ENCODE measurements around the gene CECR2.
"Not testable (repeated sequence)": the region's sequence is repeated elsewhere in the genome, so short reads cannot be mapped to it uniquely, and the experiment has no call there.

The CECR2 gene

DNA sequence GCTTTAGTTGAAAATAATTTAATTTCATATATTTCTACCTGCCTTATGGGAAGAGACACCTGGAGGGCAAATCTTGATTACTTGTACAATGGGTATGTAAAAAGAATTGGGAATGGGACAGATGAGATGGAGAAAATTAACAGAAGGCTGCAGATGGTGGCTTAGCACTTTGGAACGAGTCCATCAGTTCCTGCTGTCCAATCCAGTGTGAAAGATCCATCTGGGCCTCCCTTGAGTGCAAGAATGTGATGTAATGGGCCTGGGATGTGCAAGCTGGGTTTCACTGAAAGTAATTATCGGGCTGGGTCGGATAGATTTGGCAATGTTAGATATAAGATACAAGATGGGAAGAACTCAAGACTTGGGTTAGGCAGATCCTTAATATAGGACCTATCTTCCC is 42.0 kb downstream of the CECR2 start:
- CTCF ChIA-PET: no interaction called here
- WGBS (ENCODE audit: insufficient coverage): 60% methylated on average over 2 of the region's 3 CpGs
- Histone ChIP-seq H3K36me3 (ENCODE audit: control insufficient read depth in 4 of 4, insufficient read depth in 4 of 4, low read length in 3 of 4) (no peaks in the 10 kb centered on the region), H3K27ac (ENCODE audit: insufficient read depth in 1 of 2, low read depth in 1 of 2, low read length in 2 of 2, poor library complexity in 1 of 2, severe bottlenecking in 2 of 2) (no peak overlapping the region), H3K9me3 (ENCODE audit: control extremely low read depth in 1 of 5, control insufficient read depth in 4 of 5, insufficient read depth in 2 of 5, low read depth in 1 of 5, low read length in 4 of 5) (no peaks in the 10 kb centered on the region), H3K4me1 (ENCODE audit: control extremely low read depth in 1 of 4, control insufficient read depth in 4 of 4, insufficient read depth in 4 of 4, low read length in 3 of 4) (no peaks in the 10 kb centered on the region), H3K4me3 (ENCODE audit: control insufficient read depth in 1 of 7, extremely low read depth in 1 of 7, insufficient read depth in 4 of 7, low read depth in 2 of 7, low read length in 6 of 7) (no peak overlapping the region), H3K27me3 (replicated peaks in 2 of 5; ENCODE audit: control insufficient read depth in 4 of 5, insufficient read depth in 5 of 5, low read length in 4 of 5) (no peaks in the 10 kb centered on the region)
- POLR2A ChIA-PET: no interaction called here
- DNase-seq: no peak

GRCh38 chr22:17412232-17412631 is 43.0 kb downstream of the CECR2 start:
- H3K9me3 ChIP-seq (ENCODE audit: control extremely low read depth in 1 of 5, control insufficient read depth in 4 of 5, insufficient read depth in 2 of 5, low read depth in 1 of 5, low read length in 4 of 5): no peaks in the 10 kb centered on the region
- no peak overlapping the region for H3K4me3 ChIP-seq (ENCODE audit: control insufficient read depth in 1 of 7, extremely low read depth in 1 of 7, insufficient read depth in 4 of 7, low read depth in 2 of 7, low read length in 6 of 7)
- no peak overlapping the region for H3K27ac ChIP-seq (ENCODE audit: insufficient read depth in 1 of 2, low read depth in 1 of 2, low read length in 2 of 2, poor library complexity in 1 of 2, severe bottlenecking in 2 of 2)
- ChIA-PET POLR2A (no interaction called here), CTCF (no interaction called here)
- DNase-seq: no peak
- no peaks in the 10 kb centered on the region for H3K27me3 ChIP-seq (replicated peaks in 2 of 5; ENCODE audit: control insufficient read depth in 4 of 5, insufficient read depth in 5 of 5, low read length in 4 of 5)
- no CpG with 5 or more reads among the region's 6 CpGs for WGBS (ENCODE audit: insufficient coverage)
- no peaks in the 10 kb centered on the region for H3K4me1 ChIP-seq (ENCODE audit: control extremely low read depth in 1 of 4, control insufficient read depth in 4 of 4, insufficient read depth in 4 of 4, low read length in 3 of 4)
- H3K36me3 ChIP-seq (ENCODE audit: control insufficient read depth in 4 of 4, insufficient read depth in 4 of 4, low read length in 3 of 4): no peaks in the 10 kb centered on the region

DNA sequence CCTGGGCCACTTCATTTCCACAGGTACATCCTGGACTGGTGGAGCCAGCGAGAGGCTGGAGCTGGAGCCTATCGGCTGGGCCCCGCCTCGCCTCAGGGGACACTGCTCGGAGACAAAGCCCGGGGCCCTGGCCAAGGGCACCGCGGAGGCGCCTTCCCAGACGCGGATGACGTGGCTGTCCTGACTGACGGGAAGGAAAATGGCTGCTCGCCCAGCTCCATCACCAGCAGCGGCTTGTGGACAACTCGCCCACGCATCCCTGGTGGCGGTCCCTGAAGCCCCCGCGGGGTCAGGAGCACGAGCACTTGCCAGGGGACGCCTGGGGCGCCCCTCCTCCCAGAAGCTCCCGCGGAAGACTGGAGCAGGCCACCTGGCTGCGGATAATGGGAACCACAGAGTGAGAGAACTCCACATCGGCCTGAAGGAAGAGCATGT is 49.6 kb downstream of the CECR2 start:
- Histone ChIP-seq H3K4me3 (ENCODE audit: control insufficient read depth in 1 of 7, extremely low read depth in 1 of 7, insufficient read depth in 4 of 7, low read depth in 2 of 7, low read length in 6 of 7) (no peak overlapping the region), H3K9me3 (ENCODE audit: control extremely low read depth in 1 of 5, control insufficient read depth in 4 of 5, insufficient read depth in 2 of 5, low read depth in 1 of 5, low read length in 4 of 5) (no peaks in the 10 kb centered on the region), H3K4me1 (ENCODE audit: control extremely low read depth in 1 of 4, control insufficient read depth in 4 of 4, insufficient read depth in 4 of 4, low read length in 3 of 4) (no peaks in the 10 kb centered on the region), H3K36me3 (ENCODE audit: control insufficient read depth in 4 of 4, insufficient read depth in 4 of 4, low read length in 3 of 4) (no peaks in the 10 kb centered on the region), H3K27me3 (replicated peaks in 2 of 5; ENCODE audit: control insufficient read depth in 4 of 5, insufficient read depth in 5 of 5, low read length in 4 of 5) (no peaks in the 10 kb centered on the region), H3K27ac (ENCODE audit: insufficient read depth in 1 of 2, low read depth in 1 of 2, low read length in 2 of 2, poor library complexity in 1 of 2, severe bottlenecking in 2 of 2) (no peak overlapping the region)
- DNase-seq: no peak
- ChIA-PET POLR2A (no interaction called here), CTCF (interaction anchor here (1.0 kb wide), 1 partner anchor 8 kb away, joined by 3 read pairs; no protein-coding TSS in a partner anchor)
- 96% methylated on average over 26 of the region's 27 CpGs for WGBS (ENCODE audit: insufficient coverage)

DNA sequence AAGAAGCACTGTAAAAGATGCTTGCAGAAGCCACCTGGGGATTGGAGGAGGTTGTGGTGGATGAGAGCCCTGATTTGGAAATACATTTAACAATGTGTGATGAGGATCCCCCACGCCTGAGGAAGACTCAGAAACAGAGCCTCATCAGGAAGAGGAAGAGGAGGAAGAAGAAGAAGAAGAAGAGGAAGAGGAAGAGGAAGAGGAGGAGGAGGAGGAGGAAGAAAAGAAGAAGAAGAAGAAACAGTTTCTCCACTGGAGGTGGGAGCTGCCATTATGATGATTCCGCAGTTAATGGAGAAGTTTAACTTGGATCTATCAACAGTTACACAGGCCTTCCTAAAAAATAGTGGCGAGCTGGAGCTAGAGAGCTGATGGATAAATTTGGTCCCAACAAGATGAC is 50.1 kb downstream of the CECR2 start:
- no peak for DNase-seq
- POLR2A ChIA-PET: no interaction called here
- 100% methylated on average over 1 of the region's 3 CpGs for WGBS (ENCODE audit: insufficient coverage)

GRCh38 chr22:17422736-17423343 is 53.6 kb downstream of the CECR2 start:
- no peak overlapping the region for H3K27ac ChIP-seq (ENCODE audit: insufficient read depth in 1 of 2, low read depth in 1 of 2, low read length in 2 of 2, poor library complexity in 1 of 2, severe bottlenecking in 2 of 2)
- 100% methylated on average over 1 of the region's 5 CpGs for WGBS (ENCODE audit: insufficient coverage)
- ChIA-PET POLR2A (no interaction called here), CTCF (no interaction called here)
- no peak for DNase-seq
- H3K4me1 ChIP-seq (ENCODE audit: control extremely low read depth in 1 of 4, control insufficient read depth in 4 of 4, insufficient read depth in 4 of 4, low read length in 3 of 4): no peaks in the 10 kb centered on the region
- H3K9me3 ChIP-seq (ENCODE audit: control extremely low read depth in 1 of 5, control insufficient read depth in 4 of 5, insufficient read depth in 2 of 5, low read depth in 1 of 5, low read length in 4 of 5): no peaks in the 10 kb centered on the region
- no peak overlapping the region for H3K4me3 ChIP-seq (ENCODE audit: control insufficient read depth in 1 of 7, extremely low read depth in 1 of 7, insufficient read depth in 4 of 7, low read depth in 2 of 7, low read length in 6 of 7)
- H3K36me3 ChIP-seq (ENCODE audit: control insufficient read depth in 4 of 4, insufficient read depth in 4 of 4, low read length in 3 of 4): no peaks in the 10 kb centered on the region
- peaks cover 0 to 2% (median 0%) of the 10 kb centered on the region in 5 experiments for H3K27me3 ChIP-seq (replicated peaks in 2 of 5; ENCODE audit: control insufficient read depth in 4 of 5, insufficient read depth in 5 of 5, low read length in 4 of 5)

More for the DNA sequence above, 50.1 kb downstream of the CECR2 start:
- H3K4me1 ChIP-seq (ENCODE audit: control extremely low read depth in 1 of 4, control insufficient read depth in 4 of 4, insufficient read depth in 4 of 4, low read length in 3 of 4): no peaks in the 10 kb centered on the region
- no peak overlapping the region for H3K27ac ChIP-seq (ENCODE audit: insufficient read depth in 1 of 2, low read depth in 1 of 2, low read length in 2 of 2, poor library complexity in 1 of 2, severe bottlenecking in 2 of 2)
- CTCF ChIA-PET: interaction anchor here (0.8 kb wide), 1 partner anchor 247 kb away, joined by 3 read pairs; no protein-coding TSS in a partner anchor
- no peaks in the 10 kb centered on the region for H3K36me3 ChIP-seq (ENCODE audit: control insufficient read depth in 4 of 4, insufficient read depth in 4 of 4, low read length in 3 of 4)
- H3K27me3 ChIP-seq (replicated peaks in 2 of 5; ENCODE audit: control insufficient read depth in 4 of 5, insufficient read depth in 5 of 5, low read length in 4 of 5): peaks cover 0 to 2% (median 0%) of the 10 kb centered on the region in 5 experiments
- no peak overlapping the region for H3K4me3 ChIP-seq (ENCODE audit: control insufficient read depth in 1 of 7, extremely low read depth in 1 of 7, insufficient read depth in 4 of 7, low read depth in 2 of 7, low read length in 6 of 7)
- H3K9me3 ChIP-seq (ENCODE audit: control extremely low read depth in 1 of 5, control insufficient read depth in 4 of 5, insufficient read depth in 2 of 5, low read depth in 1 of 5, low read length in 4 of 5): no peaks in the 10 kb centered on the region

DNA sequence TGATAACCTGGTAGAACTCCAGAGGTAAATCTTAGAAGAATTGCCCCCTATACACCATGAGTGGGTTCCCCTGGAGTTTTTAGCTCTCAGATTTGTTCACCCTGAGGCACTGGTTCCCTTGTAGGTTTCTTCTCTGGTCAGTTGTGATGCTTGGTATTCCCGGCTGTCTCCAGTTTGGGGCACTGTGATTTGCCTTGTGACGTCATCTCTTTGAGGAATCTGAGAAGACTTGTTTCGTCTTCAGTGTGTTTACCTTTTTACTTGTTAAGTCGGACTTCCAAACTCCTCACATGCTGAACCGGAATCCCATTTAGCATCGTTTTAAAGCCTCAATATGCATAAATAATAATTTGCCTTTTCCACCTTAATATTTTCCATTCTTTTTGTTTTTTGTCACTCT is 54.4 kb downstream of the CECR2 start:
- Histone ChIP-seq H3K9me3 (ENCODE audit: control extremely low read depth in 1 of 5, control insufficient read depth in 4 of 5, insufficient read depth in 2 of 5, low read depth in 1 of 5, low read length in 4 of 5) (no peaks in the 10 kb centered on the region), H3K27ac (ENCODE audit: insufficient read depth in 1 of 2, low read depth in 1 of 2, low read length in 2 of 2, poor library complexity in 1 of 2, severe bottlenecking in 2 of 2) (no peak overlapping the region), H3K4me1 (ENCODE audit: control extremely low read depth in 1 of 4, control insufficient read depth in 4 of 4, insufficient read depth in 4 of 4, low read length in 3 of 4) (no peaks in the 10 kb centered on the region), H3K36me3 (ENCODE audit: control insufficient read depth in 4 of 4, insufficient read depth in 4 of 4, low read length in 3 of 4) (no peaks in the 10 kb centered on the region), H3K27me3 (replicated peaks in 2 of 5; ENCODE audit: control insufficient read depth in 4 of 5, insufficient read depth in 5 of 5, low read length in 4 of 5) (peaks cover 0 to 2% (median 0%) of the 10 kb centered on the region in 5 experiments), H3K4me3 (ENCODE audit: control insufficient read depth in 1 of 7, extremely low read depth in 1 of 7, insufficient read depth in 4 of 7, low read depth in 2 of 7, low read length in 6 of 7) (no peak overlapping the region)
- CTCF ChIA-PET: no interaction called here
- DNase-seq: no peak
- POLR2A ChIA-PET: no interaction called here
- WGBS (ENCODE audit: insufficient coverage): 96% methylated on average over 6 of the region's 6 CpGs

- H3K27ac ChIP-seq (ENCODE audit: insufficient read depth in 1 of 2, low read depth in 1 of 2, low read length in 2 of 2, poor library complexity in 1 of 2, severe bottlenecking in 2 of 2); H3K4me1 ChIP-seq (ENCODE audit: control extremely low read depth in 1 of 4, control insufficient read depth in 4 of 4, insufficient read depth in 4 of 4, low read length in 3 of 4); POLR2A ChIA-PET; H3K9me3 ChIP-seq (ENCODE audit: control extremely low read depth in 1 of 5, control insufficient read depth in 4 of 5, insufficient read depth in 2 of 5, low read depth in 1 of 5, low read length in 4 of 5); H3K36me3 ChIP-seq (ENCODE audit: control insufficient read depth in 4 of 4, insufficient read depth in 4 of 4, low read length in 3 of 4); DNase-seq; H3K27me3 ChIP-seq (replicated peaks in 2 of 5; ENCODE audit: control insufficient read depth in 4 of 5, insufficient read depth in 5 of 5, low read length in 4 of 5); H3K4me3 ChIP-seq (ENCODE audit: control insufficient read depth in 1 of 7, extremely low read depth in 1 of 7, insufficient read depth in 4 of 7, low read depth in 2 of 7, low read length in 6 of 7): not testable (repeated sequence)
- CTCF ChIA-PET: interaction anchor here (0.8 kb wide), 1 partner anchor 9 kb away, joined by 3 read pairs; no protein-coding TSS in a partner anchor
- WGBS (ENCODE audit: insufficient coverage): 72% methylated on average over 5 of the region's 6 CpGs
Observed at GRCh38 chr22:17427528-17427927, 58.3 kb downstream of the CECR2 start.
